IPS DF 4.7 (cell line): ENCODE data around the gene CYTH1.

Experiments
- DNase-seq: peaks from one replicate; pipeline ENCODE4 v3.0.0-alpha.2; 2013; ENCODE audit warnings: low spot score; ENCODE audit errors: extremely low read depth

CYTH1 gene

GRCh38 chr17:78653382-78653781, 128.7 kb downstream of the CYTH1 start:
- DNase-seq: no peak

GRCh38 chr17:78652913-78653312, 129.2 kb downstream of the CYTH1 start:
- DNase-seq: no peak

DNA sequence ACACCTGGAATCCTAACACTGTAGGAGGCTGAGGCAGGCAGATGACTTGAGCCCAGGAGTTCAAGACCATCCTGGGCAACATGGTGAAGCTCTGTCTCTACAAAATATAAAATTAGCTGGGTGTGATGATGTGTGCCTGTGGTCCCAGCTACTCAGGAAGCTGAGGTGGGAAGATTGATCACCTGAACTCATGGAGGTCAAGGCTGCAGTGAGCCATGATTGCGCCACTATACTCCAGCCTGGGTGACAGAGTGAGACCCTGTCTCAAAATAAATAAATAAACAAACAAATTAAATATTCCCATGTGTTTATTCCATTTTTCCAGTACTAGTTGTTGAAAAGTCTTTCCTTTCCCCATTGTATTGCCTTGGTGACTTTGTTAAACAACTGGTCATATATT, 130.0 kb downstream of the CYTH1 start:
- no peak for DNase-seq

DNA sequence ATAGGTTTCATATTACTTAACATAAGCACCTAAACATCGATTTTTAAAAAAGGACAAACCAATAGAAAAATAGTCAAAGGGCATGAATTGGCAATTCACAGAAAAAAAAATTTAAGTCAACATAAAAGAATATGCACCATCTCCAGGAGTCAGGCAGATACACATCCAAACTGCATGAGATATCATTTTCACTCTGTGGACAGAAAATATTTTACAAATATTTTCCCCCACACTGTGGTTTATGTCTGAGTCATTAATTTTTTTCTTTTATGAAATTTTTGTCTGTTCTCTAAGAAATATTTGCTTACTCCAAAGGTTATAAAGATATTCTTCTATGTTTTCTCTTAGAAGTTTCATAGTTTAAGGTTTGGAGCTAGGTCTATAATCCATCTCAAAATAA, 130.5 kb downstream of the CYTH1 start:
- no peak for DNase-seq

DNA sequence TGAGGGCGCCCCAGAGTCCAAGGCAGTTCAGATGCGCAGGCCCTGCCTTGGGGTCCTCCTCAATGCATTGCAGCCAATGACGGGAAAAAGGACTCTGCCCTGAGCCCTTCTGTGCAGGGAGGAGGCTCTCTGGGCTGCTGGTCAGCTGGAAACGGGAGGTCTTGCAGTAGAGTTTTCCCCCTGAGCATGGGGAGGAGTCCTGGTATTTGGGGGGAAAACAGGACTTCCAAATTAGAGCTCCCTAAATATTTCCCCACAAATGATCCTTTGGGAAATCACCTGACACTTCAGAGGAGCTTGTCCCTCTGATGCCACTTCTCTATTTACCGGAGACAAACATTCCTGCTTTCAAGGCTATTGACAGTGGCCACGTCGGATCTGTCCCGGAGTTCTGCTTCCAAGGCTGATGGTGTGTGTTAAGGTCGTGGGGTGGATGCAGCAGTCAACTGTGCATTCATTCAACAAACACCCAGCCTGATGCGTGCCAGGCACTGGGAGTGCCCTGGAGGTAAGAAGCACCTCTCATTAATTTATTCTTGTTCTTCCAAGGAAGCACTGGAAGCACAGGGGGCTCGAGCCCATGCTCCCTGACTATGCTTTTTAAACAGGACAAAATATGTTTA, 131.9 kb downstream of the CYTH1 start:
- DNase-seq: no peak

GRCh38 chr17:78648293-78648692, 133.8 kb downstream of the CYTH1 start:
- no peak for DNase-seq

- no peak for DNase-seq
Measured at GRCh38 chr17:78647032-78647431, 135.0 kb downstream of the CYTH1 start.

- DNase-seq: no peak
Measured at GRCh38 chr17:78645421-78646295, 136.4 kb downstream of the CYTH1 start.

- no peak for DNase-seq
Measured at GRCh38 chr17:78644931-78645351, 137.1 kb downstream of the CYTH1 start.

- no peak for DNase-seq
Measured at GRCh38 chr17:78644224-78644623, 137.8 kb downstream of the CYTH1 start.

DNA sequence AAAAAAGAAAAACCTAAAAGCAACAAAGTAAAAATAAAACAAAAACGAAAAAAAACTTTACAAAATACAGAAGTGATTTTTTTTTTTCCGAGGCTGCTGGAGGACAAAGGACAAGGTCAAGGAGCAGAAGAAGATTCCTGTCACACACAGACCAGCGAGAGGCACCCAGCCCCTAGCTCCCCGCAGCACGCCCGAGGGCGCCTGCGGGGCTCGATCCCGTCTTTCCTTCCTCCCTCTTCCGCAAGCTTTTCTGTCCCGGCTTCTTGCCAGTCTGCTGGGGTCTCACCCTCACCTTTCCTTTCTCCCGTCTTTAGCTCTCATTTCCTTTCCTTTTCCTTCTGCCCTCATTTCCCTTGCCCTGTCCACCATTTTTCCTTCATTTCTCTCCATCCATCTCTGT, 138.7 kb downstream of the CYTH1 start:
- no peak for DNase-seq

DNA sequence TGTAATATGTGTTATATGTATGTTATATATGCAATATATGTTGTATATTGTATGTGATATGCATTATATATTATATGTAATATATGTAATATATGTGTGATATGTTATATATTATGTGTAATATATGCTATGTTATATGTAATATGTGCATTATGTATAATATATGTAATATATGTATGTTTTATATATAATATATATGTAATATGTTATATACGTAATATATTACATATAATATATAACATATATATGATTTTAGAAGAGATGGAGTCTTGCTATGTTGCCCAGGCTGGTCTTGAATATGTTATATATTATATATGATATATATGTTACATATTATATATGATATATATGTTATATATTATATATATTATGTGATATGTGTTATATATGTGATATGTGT, 139.4 kb downstream of the CYTH1 start:
- no peak for DNase-seq

DNA sequence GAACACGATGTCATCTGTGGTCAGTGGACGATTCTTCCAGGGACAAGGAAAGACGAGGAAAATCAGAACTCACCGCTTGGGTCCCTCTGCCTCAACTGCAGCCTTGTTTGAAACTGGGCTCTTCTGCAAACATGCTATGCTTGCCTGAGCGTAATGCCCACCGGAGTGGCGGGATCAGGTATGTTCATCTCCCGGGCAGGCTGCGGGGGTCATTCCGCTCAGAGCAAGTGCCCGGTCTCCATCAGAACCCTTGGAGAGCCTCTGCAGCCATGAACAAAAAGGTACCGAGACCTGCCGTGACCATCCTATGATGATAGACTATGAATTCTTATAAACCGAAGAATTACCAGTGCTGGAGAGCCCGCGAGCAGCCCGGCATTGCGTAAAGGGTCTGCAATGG, 140.4 kb downstream of the CYTH1 start:
- DNase-seq: no peak

DNA sequence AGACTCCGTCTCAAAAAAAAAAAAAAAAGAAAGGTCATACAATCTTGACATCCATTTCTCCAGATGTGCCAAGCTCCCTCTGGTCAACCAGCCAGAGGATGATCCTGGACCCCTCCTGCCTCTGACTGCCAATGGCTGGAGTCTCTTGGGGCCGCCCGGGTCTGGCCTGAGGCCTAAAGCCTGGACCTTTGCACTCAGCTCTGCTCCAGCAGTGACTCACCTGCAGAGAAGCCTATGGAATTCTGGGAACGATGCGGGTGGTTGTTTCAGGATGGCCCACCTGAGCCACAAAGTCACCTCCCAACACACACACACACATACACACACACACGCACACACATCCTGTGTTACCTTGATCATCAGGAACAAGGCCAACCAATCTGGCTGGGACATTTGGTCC, 140.8 kb downstream of the CYTH1 start:
- no peak for DNase-seq

DNA sequence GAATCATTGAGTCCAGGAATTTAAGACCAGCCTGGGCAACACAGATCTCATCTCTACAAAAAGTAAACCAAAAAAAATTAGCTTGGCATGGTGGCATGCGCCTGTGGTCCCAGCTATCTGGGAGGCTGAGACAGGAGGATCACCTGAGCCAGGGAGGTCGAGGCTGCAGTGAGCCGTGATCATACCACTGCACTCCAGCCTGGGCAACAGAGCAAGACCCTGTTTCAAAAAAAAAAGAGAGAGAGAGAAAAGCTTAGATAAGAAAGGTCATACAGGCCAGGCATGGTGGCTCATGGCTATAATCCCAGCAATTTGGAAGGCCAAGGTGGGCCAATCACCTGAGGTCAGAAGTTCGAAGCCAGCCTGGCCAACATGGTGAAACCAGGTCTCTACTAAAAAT, 141.4 kb downstream of the CYTH1 start:
- no peak for DNase-seq

GRCh38 chr17:78637643-78638420, 144.2 kb downstream of the CYTH1 start:
- DNase-seq: no peak

DNA sequence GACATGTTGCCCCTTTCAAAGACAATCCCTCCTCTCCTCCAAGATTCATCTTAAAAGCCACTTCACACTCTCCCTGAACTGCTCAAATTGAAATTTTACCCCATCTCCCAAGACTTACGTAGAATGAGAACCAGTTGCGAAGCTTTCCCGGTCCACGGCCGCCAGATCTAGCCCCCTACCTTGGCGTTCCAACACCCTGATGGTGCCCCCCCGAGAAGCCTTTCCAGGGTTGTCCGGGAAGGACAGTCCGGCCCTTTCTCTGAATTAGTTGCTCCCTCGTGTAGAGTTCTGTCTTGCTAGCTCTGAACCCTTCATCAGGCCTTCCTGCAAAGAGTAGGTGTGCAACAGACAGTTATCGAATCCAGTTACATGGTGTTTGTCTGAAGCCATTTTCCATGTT, 144.9 kb downstream of the CYTH1 start:
- no peak for DNase-seq

DNA sequence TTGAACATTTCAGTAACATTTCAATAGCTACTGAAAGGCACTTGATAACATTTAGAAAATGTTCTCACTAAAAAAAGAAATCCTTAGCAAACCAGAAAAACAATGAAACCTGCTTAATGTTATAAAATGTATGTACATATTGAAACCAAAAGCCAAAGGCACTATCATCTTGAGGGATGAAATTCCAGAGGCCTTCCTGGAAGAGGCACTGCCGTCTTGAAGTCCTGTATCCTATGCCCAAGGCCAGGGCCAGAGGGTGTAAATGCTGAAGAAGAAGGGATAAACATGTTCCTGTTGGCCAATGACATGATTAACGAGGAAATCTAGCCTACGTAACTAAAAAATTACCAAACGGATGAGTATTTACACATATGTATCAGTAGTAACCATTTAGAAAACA, 147.9 kb downstream of the CYTH1 start:
- DNase-seq: no peak

DNA sequence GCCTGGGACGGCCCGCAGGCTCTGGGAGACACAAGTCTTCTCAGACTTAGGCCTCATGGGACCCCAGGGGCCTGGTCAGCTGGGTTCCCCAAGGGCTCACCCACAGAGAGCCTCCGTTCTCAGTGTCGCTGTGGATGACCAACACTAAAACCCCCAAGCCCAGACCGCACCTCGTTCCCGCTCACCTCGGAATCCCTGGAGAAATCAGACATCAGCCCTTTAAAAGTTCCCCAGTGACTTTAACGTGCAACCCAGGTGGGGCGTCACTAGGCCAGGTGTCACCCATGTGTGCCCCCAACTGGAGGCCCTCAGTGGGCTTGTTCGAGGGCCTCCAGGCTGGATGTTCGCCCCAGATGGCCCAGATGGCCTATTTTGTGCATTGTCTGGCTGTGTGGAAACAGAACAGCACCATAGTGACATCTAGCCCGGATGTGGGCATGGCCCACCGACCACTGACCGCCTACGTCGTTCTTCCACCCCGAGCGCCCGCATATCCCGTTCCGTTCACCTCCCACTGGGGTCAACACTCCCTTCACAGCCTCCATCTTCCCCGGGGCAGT, 152.6 kb downstream of the CYTH1 start:
- DNase-seq: no peak

- no peak for DNase-seq
Measured at GRCh38 chr17:78628547-78629435, 153.3 kb downstream of the CYTH1 start.
